MCF 10A (cell line): ENCODE data around the gene CCDC27. TPM values are rescaled to one million over a fixed set of nuclear protein-coding genes. Genes with fewer than 3 reads are reported as not detected.

Source experiments
- BruUV-seq: library from RNA; stranded (reverse); fragments of 400-500 nt; replicated peaks from 2 replicates; lab custom pipeline; 2021; lab: Mats Ljungman, UMichigan
- CTCF ChIA-PET: fragments of 300-600 bp; sonication (Branson Sonifier 250); formaldehyde crosslinking; extraction: SDS; loops from one replicate; lab custom pipeline; 2021; ENCODE audit warnings: antibody characterized with exemption, inconsistent platforms; lab: Yijun Ruan, JAX
- POLR2A ChIA-PET: fragments of 300-600, 350-650 bp; sonication (Branson Sonifier 250); formaldehyde crosslinking; extraction: SDS; loops from one replicate; lab custom pipeline; 2020; ENCODE audit warnings: antibody characterized with exemption, inconsistent platforms; lab: Yijun Ruan, JAX
- DNase-seq: peaks from one replicate; pipeline ENCODE4 v3.0.0-alpha.2; 2018; ENCODE audit not compliant: unreplicated experiment
- H3K27ac Mint-ChIP-seq: one replicate; pipeline ENCODE4 v1.8.0; 2022; ENCODE audit warnings: mild to moderate bottlenecking, low read depth, mixed read lengths; ENCODE audit not compliant: unreplicated experiment
- H3K27me3 Mint-ChIP-seq: one replicate; pipeline ENCODE4 v1.8.0; 2022; ENCODE audit warnings: mixed read lengths; ENCODE audit not compliant: insufficient read depth, unreplicated experiment
- H3K36me3 Mint-ChIP-seq: one replicate; pipeline ENCODE4 v1.8.0; 2022; ENCODE audit warnings: mild to moderate bottlenecking, moderate library complexity, mixed read lengths; ENCODE audit not compliant: insufficient read depth, unreplicated experiment
- H3K4me1 Mint-ChIP-seq: one replicate; pipeline ENCODE4 v1.8.0; 2022; ENCODE audit warnings: mixed read lengths; ENCODE audit not compliant: insufficient read depth, unreplicated experiment
- H3K4me3 Mint-ChIP-seq: one replicate; pipeline ENCODE4 v1.8.0; 2022; ENCODE audit warnings: mild to moderate bottlenecking, moderate library complexity, mixed read lengths; ENCODE audit not compliant: unreplicated experiment
- H3K9me3 Mint-ChIP-seq: one replicate; pipeline ENCODE4 v1.8.0; 2022; ENCODE audit warnings: mixed read lengths; ENCODE audit not compliant: unreplicated experiment
- intact Hi-C: fragments of 100-400 bp; cut with micrococcal nuclease; formaldehyde crosslinking; loops from 2 replicates; pipeline ENCODE4 v1.14.1; 2022
- total RNA-seq: library from RNA; stranded (reverse); gene quantifications from 2 replicates; pipeline ENCODE4 v1.2.3, GENCODE V29; 2022
- TF ChIP-seq, protein P1 (sequence below): fragments of 200-600 bp; IDR thresholded peaks from one replicate; pipeline ENCODE4 v1.8.0; 2022; ENCODE audit warnings: antibody characterized with exemption, mild to moderate bottlenecking; ENCODE audit not compliant: unreplicated experiment

CCDC27 gene
- total RNA-seq, 1 experiment from 2014 or later = not detected

DNA sequence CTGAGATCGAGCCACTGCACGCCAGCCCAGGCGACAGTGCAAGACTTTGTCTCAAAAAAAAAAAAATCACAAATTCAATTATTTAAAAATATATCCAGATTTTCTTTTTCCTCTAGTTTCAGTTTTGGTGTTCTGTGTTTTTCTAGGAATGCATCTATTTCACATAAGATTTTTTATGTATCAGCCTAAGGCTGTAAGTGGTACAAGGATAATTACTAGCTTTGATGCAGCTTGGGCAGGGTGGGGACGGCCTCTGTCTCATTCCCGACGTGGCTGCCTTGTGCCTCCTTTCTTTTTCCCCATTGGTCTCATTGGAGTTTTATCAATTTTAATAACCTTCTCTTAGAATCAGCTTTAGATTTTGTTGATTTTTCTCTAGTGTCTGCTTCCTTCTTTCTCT, 6.9 kb downstream of the CCDC27 start:
- Mint-ChIP-seq H3K36me3 (no peaks in the 10 kb centered on the region), H3K4me1 (no peaks in the 10 kb centered on the region), H3K27me3 (peaks cover 54% of the 10 kb centered on the region), H3K27ac (no peak overlapping the region), H3K4me3 (no peak overlapping the region), H3K9me3 (peaks cover 7% of the 10 kb centered on the region)
- TF ChIP-seq, protein P1, sequence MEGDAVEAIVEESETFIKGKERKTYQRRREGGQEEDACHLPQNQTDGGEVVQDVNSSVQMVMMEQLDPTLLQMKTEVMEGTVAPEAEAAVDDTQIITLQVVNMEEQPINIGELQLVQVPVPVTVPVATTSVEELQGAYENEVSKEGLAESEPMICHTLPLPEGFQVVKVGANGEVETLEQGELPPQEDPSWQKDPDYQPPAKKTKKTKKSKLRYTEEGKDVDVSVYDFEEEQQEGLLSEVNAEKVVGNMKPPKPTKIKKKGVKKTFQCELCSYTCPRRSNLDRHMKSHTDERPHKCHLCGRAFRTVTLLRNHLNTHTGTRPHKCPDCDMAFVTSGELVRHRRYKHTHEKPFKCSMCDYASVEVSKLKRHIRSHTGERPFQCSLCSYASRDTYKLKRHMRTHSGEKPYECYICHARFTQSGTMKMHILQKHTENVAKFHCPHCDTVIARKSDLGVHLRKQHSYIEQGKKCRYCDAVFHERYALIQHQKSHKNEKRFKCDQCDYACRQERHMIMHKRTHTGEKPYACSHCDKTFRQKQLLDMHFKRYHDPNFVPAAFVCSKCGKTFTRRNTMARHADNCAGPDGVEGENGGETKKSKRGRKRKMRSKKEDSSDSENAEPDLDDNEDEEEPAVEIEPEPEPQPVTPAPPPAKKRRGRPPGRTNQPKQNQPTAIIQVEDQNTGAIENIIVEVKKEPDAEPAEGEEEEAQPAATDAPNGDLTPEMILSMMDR = no peak
- intact Hi-C loops = no loop called here
- CTCF ChIA-PET = interaction anchor here (0.9 to 1.0 kb wide), 3 partner anchors 9 to 140 kb away, joined by 3 to 6 read pairs (median 4); no protein-coding TSS in a partner anchor
- no peak for DNase-seq
- POLR2A ChIA-PET = interaction anchor here (1.3 kb wide), 1 partner anchor 10 kb away, joined by 5 read pairs; no protein-coding TSS in a partner anchor
- no TSS peak for BruUV-seq

DNA sequence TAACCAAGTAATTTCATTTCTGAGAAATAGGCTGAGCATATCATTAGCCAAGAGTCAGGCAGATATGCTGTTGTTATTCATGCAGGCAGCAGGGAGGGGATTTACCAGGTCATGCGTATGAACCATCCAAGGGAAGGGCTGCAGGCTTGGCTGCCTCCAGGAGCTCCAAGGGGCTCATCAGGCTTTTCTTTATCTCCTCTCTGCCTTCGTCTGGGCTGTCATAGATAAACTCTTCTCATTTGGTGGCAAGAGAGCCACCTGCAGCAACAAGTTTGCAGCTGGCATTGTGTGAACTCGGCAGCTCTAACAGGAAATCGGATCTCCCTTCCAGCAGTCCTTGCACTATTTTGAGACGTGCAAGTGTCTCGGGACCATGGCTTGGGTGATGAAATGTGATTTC, 7.5 kb downstream of the CCDC27 start:
- TF ChIP-seq, protein P1 = no peak
- Mint-ChIP-seq H3K27me3 (peaks cover 60% of the 10 kb centered on the region), H3K4me1 (no peaks in the 10 kb centered on the region), H3K27ac (no peak overlapping the region), H3K36me3 (no peaks in the 10 kb centered on the region), H3K9me3 (peaks cover 7% of the 10 kb centered on the region), H3K4me3 (no peak overlapping the region)
- ChIA-PET POLR2A (interaction anchor here (1.3 kb wide), 1 partner anchor 11 kb away, joined by 5 read pairs; no protein-coding TSS in a partner anchor), CTCF (interaction anchor here (0.9 to 1.0 kb wide), 2 partner anchors 35 to 141 kb away, joined by 3 to 4 read pairs; no protein-coding TSS in a partner anchor)
- DNase-seq = no peak
- BruUV-seq = no TSS peak
- intact Hi-C loops = no loop called here

DNA sequence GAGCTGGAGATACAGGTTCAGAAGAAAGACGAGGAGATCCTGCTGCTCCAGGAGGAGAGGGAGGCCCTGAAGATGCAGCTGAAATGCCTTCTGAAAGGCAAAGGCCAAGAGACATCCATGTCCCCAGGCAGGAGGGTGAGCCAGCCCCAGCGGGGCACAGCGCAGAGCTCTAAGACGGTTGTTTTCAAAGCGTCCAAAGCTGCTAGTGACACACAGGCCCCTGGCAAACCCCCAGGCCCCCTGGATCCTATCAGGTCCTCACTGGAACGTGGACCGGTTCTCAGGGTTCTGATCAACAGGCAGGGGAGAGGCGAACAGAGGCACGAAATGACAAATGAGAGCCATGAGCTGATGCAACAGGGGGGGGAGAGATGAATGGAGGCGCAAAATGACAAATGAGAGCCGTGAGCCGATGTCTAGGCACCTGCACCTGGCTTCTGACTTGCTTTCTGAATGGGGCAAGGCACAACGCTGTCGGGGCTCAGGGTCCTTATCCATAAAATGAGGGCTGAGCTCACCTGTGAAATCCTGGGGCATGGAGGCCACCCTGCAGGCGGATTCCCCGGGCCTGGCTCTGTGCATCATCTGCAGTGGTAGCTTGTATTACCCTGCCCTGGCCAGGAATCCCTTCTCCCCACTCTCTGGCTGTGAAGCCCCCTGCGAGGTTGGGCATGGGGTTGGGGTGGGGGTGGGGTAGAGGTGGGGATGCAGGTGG, 9.2 kb downstream of the CCDC27 start:
- no peak for DNase-seq
- TF ChIP-seq, protein P1 = no peak
- Mint-ChIP-seq H3K27me3 (peaks cover 69% of the 10 kb centered on the region), H3K4me1 (no peaks in the 10 kb centered on the region), H3K4me3 (no peak overlapping the region), H3K9me3 (peaks cover 7% of the 10 kb centered on the region), H3K36me3 (no peaks in the 10 kb centered on the region), H3K27ac (no peak overlapping the region)
- intact Hi-C loops = no loop called here
- POLR2A ChIA-PET = no interaction called here
- CTCF ChIA-PET = interaction anchor here (1.2 kb wide), 1 partner anchor 37 kb away, joined by 4 read pairs; no protein-coding TSS in a partner anchor
- BruUV-seq = no TSS peak

DNA sequence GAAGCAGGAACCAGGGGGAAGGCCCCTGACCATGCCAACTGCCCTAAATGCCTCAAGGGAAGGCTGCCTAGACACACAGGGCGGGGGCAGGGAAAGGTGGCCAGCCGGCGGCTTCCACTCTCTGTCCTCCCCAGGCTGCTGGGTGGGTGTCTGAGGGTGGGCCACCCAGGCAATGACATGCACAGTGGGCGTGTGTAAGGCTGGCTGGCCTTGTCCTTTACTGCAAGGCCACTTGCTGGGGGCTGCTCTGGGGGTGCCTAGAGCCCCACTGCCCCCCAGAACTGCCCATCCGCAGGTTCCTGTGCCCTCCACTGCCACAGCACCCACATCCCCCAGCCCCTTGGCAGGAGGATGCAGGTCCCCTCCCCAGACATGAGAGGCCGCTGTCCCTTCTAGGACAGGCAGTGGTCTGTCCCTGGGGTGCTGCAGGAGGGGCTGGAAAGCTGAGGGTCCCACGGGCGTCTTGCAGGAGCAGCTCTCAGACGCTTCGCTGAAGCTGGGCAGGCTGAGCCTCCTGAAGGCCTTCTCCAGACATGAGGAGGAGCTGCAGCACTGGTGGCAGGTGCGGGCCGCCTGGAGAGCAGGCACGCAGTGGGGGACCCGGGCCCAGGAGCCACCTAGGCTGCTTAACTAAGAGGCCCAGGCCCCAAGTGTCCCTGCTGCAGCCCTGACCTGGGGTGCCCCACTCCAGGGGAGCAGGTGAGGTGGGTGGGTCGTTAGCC, 10.1 kb downstream of the CCDC27 start:
- peaks cover 71% of the 10 kb centered on the region for H3K27me3 Mint-ChIP-seq
- H3K4me3 Mint-ChIP-seq = no peak overlapping the region
- DNase-seq = no peak
- H3K27ac Mint-ChIP-seq = no peak overlapping the region
- TF ChIP-seq, protein P1 = no peak
- peaks cover 7% of the 10 kb centered on the region for H3K9me3 Mint-ChIP-seq
- BruUV-seq = no TSS peak
- intact Hi-C loops = no loop called here
- ChIA-PET CTCF (no interaction called here), POLR2A (no interaction called here)
- no peaks in the 10 kb centered on the region for H3K36me3 Mint-ChIP-seq
- no peaks in the 10 kb centered on the region for H3K4me1 Mint-ChIP-seq
